ENCODE measurements around the gene SDHA.
A peak's percentile ranks its signal among the peaks of the same experiment; 100 is the strongest.

Gene SDHA

GRCh38 chr5:217494-218456 lies at the start of gene SDHA, which contains the start of gene CCDC127:
Gene SDHA, plus strand, starts transcription at chr5:218320. Its CDS starts 36 bp downstream, at chr5:218356.
Gene CCDC127, minus strand, starts transcription at chr5:218153. Its CDS starts 1,304 bp downstream, at chr5:216849.
- peak; percentile 98 for DNase-seq (ENCODE audit: low spot score)

- DNase-seq (ENCODE audit: low spot score), result no peak
These were observed 48.9 kb upstream of the SDHA start for GRCh38 chr5:169071-169727.

DNA sequence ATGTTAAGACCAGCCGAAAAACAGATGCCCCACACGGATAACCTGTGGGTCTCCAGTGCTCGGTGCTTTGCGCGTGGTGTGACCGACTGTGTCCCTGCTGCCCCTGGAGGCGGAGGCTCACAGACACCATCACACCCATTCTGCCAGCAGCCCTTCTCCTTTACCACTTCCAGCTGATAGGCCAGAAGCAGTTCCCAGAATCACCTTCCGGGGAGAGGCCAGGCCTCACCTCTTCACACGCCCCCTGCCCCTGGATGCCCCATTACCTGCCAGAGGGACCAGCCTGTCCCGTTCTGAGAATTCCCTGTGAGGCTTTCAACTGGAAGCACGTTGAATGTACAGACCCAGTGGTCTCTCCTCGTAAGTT lies 48.4 kb upstream of the SDHA start:
- no peak for DNase-seq (ENCODE audit: low spot score)

DNA sequence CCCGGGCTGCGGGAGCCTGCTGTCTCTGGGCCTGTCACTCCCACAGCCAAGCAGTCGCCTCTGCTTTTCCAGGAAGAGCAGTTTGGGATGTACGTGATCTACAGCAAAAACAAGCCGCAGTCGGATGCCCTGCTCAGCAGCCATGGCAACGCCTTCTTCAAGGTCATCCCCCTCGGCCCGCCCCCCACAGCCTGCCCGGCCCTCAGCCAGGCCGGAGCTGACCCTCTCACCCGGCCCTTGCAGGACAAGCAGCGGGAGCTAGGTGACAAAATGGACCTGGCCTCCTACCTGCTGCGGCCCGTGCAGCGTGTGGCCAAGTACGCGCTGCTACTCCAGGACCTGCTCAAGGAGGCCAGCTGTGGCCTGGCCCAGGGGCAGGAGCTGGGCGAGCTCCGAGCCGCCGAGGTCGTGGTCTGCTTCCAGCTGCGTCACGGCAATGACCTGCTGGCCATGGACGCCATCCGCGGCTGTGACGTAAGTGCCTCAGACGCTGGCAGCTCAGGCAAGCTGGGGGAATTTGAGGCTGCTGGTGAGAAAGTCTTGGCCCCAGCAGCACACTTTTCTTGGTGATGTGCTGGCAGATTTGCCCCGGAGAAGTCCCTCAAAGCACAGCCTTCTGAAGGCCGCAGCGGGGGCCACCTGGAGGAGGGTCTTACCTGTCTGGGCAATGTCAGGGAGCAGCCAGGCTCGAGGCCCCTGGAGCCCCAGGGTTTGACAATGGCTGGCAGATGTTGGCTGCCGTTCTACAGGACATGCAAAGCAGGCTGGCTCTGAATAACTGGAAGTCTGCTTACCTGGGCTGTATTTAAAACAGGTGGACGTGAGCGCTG lies 46.9 kb upstream of the SDHA start:
- no peak for DNase-seq (ENCODE audit: low spot score)

DNA sequence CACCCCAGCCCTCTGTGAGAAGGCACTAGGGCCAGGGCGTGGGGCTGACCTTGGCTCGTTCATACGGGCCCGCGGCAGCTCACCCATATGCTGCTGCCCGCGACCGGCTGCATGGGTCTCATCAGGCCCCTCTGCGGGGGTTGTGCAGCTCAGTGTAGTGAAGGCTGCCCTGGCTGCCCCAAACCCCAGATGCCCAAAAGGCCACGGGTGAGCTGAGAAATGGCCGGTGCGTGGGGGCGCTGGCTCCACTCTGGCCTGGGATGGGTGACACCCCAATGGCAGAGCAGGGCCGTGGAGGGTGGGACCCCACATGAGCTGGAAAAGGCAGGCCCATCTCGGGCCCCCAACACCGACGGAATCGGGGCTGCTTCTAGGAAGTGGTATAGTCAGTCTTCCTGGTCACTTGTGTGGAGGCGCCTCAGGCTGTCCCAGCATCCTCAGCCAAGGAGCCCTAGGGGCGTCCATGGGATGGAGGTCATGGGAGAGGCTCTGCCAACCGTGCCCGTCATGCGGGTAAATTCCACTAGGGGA lies 46.3 kb upstream of the SDHA start:
- no peak for DNase-seq (ENCODE audit: low spot score)

DNA sequence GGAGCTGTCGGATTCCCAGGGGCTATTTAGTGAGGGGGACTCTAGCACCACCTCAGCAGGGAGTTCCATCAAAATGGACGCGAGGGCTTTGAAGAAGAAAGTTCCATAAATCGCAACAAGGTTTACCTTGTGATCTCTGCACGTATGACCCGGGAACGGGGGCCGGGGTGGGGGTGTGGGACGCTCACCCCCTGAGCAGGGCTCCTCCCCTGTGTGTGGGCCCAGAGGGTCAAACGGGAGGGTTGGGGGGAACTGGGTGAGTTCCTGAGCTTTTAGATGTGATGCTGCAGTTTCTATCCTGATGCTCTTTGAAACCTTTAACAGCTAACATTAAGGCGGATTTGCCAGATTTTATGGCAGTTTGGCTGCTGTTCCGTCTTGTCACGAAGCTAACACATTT lies 45.7 kb upstream of the SDHA start:
- DNase-seq (ENCODE audit: low spot score), result no peak

GRCh38 chr5:172841-173251 lies 45.3 kb upstream of the SDHA start:
- no peak for DNase-seq (ENCODE audit: low spot score)

DNA sequence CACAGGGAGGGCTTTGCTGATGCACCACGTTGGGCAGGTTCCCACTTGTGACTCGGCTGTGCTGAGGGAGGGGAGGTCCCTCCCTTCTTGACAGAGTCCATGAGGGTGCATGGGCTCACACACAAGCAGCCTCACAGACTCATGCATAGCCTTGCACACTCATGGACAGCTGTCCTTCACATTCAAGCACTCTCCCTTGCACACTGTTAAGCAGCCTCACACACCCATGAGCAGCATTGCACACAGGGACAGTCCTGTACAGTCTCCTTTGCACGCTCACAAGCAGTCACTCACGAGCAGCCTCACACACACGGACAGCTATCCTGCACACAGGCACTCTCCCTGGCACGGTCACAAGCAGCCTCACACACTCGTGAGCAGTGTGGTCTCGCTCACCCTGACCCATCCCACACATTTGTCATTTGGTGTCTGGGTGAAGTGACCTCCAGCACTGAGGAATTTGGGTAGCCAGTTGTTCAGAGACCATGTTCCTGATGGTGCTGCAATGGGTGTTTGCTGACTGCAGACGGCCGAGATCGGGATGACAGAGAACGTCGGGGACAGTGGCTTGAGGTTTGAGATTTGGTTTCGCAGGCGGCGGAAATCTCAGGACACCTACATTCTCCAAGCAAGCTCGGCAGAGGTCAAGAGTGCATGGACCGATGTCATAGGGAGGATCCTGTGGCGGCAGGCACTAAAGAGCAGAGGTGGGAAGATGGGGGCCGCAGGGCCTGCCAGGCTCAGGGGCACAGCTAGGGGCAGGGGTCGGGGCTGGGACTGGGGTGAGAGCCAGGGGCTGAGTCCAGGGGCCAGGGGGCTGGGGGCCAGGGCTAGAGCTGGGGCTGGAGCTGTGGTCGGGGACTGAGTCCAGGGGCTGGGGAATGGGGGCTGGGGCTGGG lies 44.5 kb upstream of the SDHA start:
- no peak for DNase-seq (ENCODE audit: low spot score)

GRCh38 chr5:174291-174600 lies 43.9 kb upstream of the SDHA start:
- DNase-seq (ENCODE audit: low spot score), result no peak

GRCh38 chr5:174876-175465 lies 43.1 kb upstream of the SDHA start:
- no peak for DNase-seq (ENCODE audit: low spot score)

GRCh38 chr5:176296-176823 lies 41.8 kb upstream of the SDHA start:
- no peak for DNase-seq (ENCODE audit: low spot score)

DNA sequence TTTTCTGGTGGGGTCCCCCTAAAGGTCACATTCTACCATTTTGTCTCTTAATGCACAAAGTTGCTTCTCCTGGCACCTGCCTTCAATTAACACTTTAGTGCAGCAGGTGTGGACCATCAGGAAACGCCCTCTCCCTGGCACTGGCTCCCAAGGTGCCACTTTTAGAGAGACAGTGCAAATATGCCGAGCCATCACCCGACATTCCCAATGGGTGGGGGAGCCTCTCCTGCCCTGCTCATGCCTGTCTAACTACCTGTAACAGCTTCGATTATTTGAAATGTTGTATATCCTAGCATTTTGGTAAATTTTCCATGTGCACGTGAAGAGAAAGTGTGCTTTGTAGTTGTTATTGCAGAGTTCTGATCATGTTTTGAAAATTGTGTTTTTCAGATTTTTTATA lies 40.0 kb upstream of the SDHA start:
- no peak for DNase-seq (ENCODE audit: low spot score)

DNA sequence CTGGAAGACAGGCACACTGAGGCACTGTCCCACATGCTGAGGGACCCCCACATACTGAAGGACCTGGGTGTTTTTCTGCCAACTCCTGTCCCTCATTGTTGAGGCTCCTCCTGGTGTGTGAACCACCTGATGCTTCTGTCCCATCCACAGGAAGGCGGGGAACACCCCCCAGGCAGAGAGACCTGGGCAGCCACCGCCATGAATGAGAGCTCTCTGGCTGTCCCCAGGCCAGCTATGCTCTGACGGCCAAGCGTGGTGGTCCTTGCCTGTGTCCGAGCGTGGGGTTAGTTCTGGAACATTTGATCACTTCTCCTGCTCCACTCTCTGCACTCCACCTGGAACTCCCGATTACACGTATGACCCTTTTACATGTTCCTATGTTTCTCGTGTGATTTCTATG lies 38.7 kb upstream of the SDHA start:
- DNase-seq (ENCODE audit: low spot score), result no peak

- no peak for DNase-seq (ENCODE audit: low spot score)
These were observed 37.7 kb upstream of the SDHA start for GRCh38 chr5:180286-180918.

GRCh38 chr5:181160-181559 lies 37.0 kb upstream of the SDHA start:
- DNase-seq (ENCODE audit: low spot score), result no peak

DNA sequence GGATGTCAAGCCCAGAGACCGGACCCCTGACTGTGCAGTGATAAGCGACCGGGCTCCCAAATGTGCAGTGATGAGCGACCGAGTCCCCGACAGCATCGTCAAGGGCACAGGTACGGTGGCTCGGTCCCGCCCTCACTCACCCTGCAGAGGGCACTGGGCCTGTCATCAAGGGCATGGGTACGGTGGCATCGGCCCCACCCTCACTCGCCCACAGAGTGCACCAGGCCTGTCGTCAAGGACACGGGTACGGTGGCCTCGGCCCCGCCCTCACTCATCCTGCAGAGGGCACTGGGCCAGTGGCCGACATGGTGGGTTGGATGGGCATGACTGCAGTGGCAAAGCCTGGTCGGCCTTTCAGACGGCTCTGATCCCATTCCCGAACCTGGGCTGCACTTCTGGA lies 36.6 kb upstream of the SDHA start:
- DNase-seq (ENCODE audit: low spot score), result no peak

- DNase-seq (ENCODE audit: low spot score), result no peak
These were observed 36.0 kb upstream of the SDHA start for GRCh38 chr5:182126-182525.

GRCh38 chr5:184471-184870 lies 33.6 kb upstream of the SDHA start:
- DNase-seq (ENCODE audit: low spot score), result no peak

DNA sequence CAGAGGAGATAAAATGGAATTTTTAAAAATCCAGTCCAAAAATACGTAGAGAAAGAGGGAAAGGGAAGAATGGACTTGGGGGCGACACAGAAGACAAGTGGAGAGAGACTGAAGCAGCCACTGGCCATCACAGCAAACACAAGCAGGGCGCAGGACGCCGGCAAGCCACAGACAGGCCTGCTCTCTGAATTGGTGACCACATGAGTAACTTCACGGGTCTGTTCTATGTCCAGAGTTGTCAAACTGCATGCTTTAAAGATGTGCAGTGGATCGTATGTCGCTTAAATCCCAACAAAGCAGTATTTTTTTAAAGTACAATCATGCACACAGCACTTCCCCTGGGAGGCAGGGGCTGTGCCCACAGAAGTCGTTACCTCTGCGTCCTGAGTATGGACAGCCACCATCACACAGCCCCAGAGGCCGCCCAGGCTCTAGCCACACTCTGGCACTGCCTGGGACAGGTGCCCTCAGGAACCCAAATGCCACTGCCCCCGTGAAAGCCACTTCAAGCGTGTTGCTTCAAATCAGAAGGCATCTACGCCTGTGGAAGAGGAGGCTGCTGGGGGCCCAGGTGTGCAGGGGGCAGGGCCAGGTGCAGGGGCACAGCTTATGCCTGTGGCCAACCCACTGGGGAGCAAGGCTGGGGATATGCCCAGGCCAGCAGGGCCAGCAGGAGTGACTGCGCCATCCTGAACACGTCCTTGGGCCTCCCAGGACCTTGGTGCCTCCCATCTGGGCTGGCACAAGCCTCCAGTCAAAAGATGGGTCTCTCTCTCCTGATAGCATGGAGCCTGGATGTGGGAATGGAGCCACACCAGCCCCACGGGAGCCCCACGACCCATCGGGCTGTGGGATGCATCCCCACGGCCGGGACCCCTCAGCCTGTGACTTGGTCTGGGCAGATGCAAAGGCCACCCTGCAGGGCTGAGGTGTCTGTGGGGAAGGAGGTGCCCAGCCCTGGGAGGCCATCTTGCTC lies 32.7 kb upstream of the SDHA start:
- no peak for DNase-seq (ENCODE audit: low spot score)

Data from CD4-positive, alpha-beta T cell treated with Interleukin-6 at 100 ng/mL for 8 hours (primary cell).